Small intestine (tissue), 7 donors: ENCODE results near the gene CUL3. TPM values are rescaled to one million over a fixed set of nuclear protein-coding genes. Genes with fewer than 3 reads are reported as not detected.

ENCODE experiments used
- DNase-seq, 2 donors: peaks; one replicate each; pipeline versions ENCODE4 v3.0.0 to v3.0.0-alpha.2; 2013
- FAIRE-seq: peaks from 2 replicates; lab custom pipeline; 2012; peaks lifted over from hg19 to GRCh38; lab: Jason Lieb, UNC
- H3K27ac ChIP-seq, 3 donors: one replicate each; pipeline ENCODE4 v1.5.1; 2013; ENCODE audit warnings: low read length in 2 of 3, mild to moderate bottlenecking in 2 of 3, control low read depth in 1 of 3, inconsistent platforms in 1 of 3, low read depth in 1 of 3, moderate library complexity in 1 of 3
- H3K27me3 ChIP-seq, 3 donors: one replicate each; pipeline ENCODE4 v1.6.1; 2013; ENCODE audit warnings: low read length in 3 of 3, inconsistent platforms in 1 of 3; ENCODE audit not compliant: control insufficient read depth in 3 of 3, insufficient read depth in 3 of 3
- H3K36me3 ChIP-seq, 3 donors: one replicate each; pipeline ENCODE4 v1.6.1; 2013; ENCODE audit warnings: low read length in 3 of 3, inconsistent platforms in 1 of 3, low read depth in 1 of 3, mild to moderate bottlenecking in 1 of 3, moderate library complexity in 1 of 3; ENCODE audit not compliant: control insufficient read depth in 3 of 3, insufficient read depth in 2 of 3
- H3K4me1 ChIP-seq, 3 donors: one replicate each; pipeline ENCODE4 v1.6.1; 2013; ENCODE audit warnings: low read length in 2 of 3, inconsistent platforms in 1 of 3, low read depth in 1 of 3, mild to moderate bottlenecking in 1 of 3, moderate library complexity in 1 of 3; ENCODE audit not compliant: control insufficient read depth in 3 of 3, insufficient read depth in 2 of 3
- H3K4me3 ChIP-seq, 3 donors: one replicate each; pipeline ENCODE4 v1.5.1; 2013; ENCODE audit warnings: low read length in 3 of 3, control low read depth in 1 of 3, inconsistent platforms in 1 of 3, low read depth in 1 of 3, mild to moderate bottlenecking in 1 of 3, moderate library complexity in 1 of 3
- H3K9me3 ChIP-seq, 2 donors: one replicate each; pipeline ENCODE4 v1.6.1; 2013; ENCODE audit warnings: low read depth in 1 of 2, low read length in 1 of 2; ENCODE audit not compliant: control insufficient read depth in 2 of 2, insufficient read depth in 1 of 2
- WGBS, 3 donors: extraction: QIAGEN DNeasy Blood & Tissue Kit; methylation state at CpG; one replicate each; pipeline ENCODE4 v1.1.7; 2013; 5-methylcytosine and 5-hydroxymethylcytosine counted together
- polyA plus RNA-seq, 4 donors: library from polyadenylated mRNA; stranded (reverse) in 3 of 4; unstranded in 1 of 4; fragments of 200-250 nt in 3 of 4; fragments of 120-200 nt in 1 of 4; gene quantifications; one replicate each; pipeline versions ENCODE4 v1.2.1 to v1.2.3, GENCODE V29; 2013
- donor health status: healthy with polysubstance abuse.
- donor health status: control.
- donor health status: control.
- donor health status: Bipolar disorder and iron deficiency.
- donor health status: healthy.

The CUL3 gene
- polyA plus RNA-seq, 4 donors, result 56.7 to 102 (median 77.6) TPM

DNA sequence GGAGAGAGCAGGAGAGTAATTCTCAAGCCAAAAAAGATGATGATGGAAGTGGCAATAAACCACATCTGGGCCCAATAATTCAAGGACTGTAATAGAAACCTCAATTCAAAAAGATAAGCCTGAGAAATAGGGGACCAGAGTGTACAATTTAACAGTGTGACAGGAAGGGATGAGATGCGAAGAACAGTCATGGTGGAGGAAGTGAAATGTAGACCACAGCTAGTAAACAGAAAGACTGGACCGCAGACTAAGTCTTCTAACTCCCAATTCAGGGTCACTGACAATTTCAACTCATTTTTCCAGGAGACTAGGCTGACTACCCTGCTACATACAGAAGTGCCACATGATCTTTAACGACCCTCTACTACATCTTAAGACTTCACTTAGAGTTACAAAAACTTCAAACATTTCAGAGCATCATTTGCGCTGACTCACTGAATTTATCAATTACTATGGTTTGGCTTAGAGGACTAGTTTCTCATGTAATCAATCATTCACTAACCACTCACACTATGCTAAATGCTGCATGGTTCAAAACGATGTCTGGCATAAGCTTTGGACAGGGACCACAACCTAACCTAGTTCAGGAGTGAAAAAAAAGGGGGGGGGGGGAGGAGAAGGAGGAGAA is 9.0 kb downstream of the CUL3 start:
- peaks cover 6 to 30% (median 14%) of the 10 kb centered on the region in 3 donors for H3K4me1 ChIP-seq
- no peak overlapping the region for H3K27ac ChIP-seq
- FAIRE-seq, result no peak
- DNase-seq, result no peak
- H3K27me3 ChIP-seq, result no peaks in the 10 kb centered on the region
- 54 to 76% (median 61%) methylated on average over 5 of the region's 5 CpGs for WGBS, 3 donors
- no peaks in the 10 kb centered on the region for H3K9me3 ChIP-seq
- H3K36me3 ChIP-seq, result peaks cover 0 to 9% (median 3%) of the 10 kb centered on the region in 3 donors
- H3K4me3 ChIP-seq, result no peak overlapping the region

DNA sequence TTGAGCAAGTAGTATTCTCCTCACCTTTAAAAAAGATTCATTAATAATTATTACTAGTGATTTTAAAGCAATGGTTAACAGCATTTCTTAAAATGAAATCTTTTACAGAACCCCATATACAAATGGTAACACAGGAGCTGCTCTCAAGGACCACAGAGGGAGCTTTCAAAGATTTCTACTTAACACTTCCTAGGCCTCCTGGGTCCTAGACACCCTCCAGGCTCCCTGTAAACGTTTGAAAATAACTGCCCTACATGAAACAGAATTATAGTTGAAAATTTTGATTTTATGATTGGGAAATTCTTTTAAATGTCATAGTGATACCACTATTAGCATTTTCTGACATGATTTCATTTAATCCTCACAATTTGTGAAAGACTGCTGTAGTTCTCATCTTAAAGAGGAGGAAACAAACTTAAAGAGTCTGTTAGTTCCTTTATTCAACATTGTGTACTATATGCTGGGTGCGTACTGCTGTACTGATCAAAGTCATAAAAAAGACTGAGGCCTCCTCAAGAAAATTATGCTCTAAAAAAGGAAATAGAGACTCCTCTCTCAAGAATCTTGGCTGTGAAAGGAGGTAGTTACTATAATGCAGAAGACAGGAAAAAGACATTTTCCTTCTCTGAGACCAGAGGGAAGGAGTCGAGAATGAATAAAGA is 10.6 kb downstream of the CUL3 start:
- DNase-seq, result peak in 1 of 2 donors; percentile 13
- peaks cover 3 to 31% (median 14%) of the 10 kb centered on the region in 3 donors for H3K4me1 ChIP-seq
- no peak for FAIRE-seq
- no peaks in the 10 kb centered on the region for H3K9me3 ChIP-seq
- no peaks in the 10 kb centered on the region for H3K27me3 ChIP-seq
- no peak overlapping the region for H3K4me3 ChIP-seq
- peaks cover 0 to 3% (median 2%) of the 10 kb centered on the region in 3 donors for H3K36me3 ChIP-seq
- no peak overlapping the region for H3K27ac ChIP-seq
- 13 to 23% (median 14%) methylated on average over 3 of the region's 3 CpGs for WGBS, 3 donors

DNA sequence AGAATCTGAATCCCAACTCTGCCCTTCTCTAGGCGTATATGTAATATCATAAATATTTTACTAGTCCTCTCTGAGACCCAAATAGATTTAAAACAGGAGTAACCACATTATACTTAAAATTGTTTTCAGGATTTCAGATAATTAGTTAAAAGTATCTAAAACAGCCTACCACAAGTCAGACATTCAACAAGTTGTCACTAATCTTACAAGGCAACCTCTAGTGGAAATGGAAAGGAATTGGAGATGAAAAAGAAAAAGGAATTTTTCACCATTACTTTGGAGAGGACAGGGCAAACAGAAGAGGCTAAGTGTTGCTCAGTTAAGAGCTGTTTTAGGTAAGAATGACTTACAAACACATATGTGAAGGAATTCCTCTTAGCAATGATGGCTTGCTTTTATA is 11.4 kb downstream of the CUL3 start:
- WGBS, 3 donors, result 92 to 100% (median 98%) methylated on average over 1 of the region's 1 CpG
- H3K27me3 ChIP-seq, result no peaks in the 10 kb centered on the region
- no peak for DNase-seq
- H3K9me3 ChIP-seq, result no peaks in the 10 kb centered on the region
- no peak for FAIRE-seq
- H3K4me3 ChIP-seq, result no peak overlapping the region
- H3K27ac ChIP-seq, result no peak overlapping the region
- H3K36me3 ChIP-seq, result peaks cover 0 to 3% (median 2%) of the 10 kb centered on the region in 3 donors
- peaks cover 2 to 29% (median 14%) of the 10 kb centered on the region in 3 donors for H3K4me1 ChIP-seq

DNA sequence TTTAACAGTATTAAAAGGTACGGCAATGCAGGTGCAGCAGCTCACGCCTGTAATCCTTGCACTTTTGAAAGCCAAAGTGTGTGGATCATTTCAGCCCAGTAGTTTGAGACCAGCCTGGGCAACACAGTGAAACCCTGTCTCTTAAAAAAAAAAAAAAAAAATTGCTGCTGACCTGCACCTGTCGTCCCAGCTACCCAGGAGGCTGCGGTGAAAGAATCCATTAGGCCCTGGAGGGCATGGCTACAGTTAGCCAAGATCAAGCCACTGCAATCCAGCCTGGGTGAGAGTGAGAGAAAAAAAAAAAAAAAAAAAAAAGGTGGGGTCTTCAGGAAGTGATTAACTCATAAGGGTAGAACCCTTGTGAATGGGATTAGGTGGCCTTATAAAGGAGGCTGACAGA is 12.8 kb downstream of the CUL3 start:
- DNase-seq, result no peak
- Histone ChIP-seq H3K9me3 (no peaks in the 10 kb centered on the region), H3K4me1 (peaks cover 2 to 29% (median 14%) of the 10 kb centered on the region in 3 donors), H3K27me3 (no peaks in the 10 kb centered on the region), H3K27ac (no peak overlapping the region), H3K4me3 (no peak overlapping the region), H3K36me3 (peaks cover 0 to 3% (median 2%) of the 10 kb centered on the region in 3 donors)
- FAIRE-seq, result no peak
- WGBS, 3 donors, result 36 to 74% (median 59%) methylated on average over 4 of the region's 4 CpGs

DNA sequence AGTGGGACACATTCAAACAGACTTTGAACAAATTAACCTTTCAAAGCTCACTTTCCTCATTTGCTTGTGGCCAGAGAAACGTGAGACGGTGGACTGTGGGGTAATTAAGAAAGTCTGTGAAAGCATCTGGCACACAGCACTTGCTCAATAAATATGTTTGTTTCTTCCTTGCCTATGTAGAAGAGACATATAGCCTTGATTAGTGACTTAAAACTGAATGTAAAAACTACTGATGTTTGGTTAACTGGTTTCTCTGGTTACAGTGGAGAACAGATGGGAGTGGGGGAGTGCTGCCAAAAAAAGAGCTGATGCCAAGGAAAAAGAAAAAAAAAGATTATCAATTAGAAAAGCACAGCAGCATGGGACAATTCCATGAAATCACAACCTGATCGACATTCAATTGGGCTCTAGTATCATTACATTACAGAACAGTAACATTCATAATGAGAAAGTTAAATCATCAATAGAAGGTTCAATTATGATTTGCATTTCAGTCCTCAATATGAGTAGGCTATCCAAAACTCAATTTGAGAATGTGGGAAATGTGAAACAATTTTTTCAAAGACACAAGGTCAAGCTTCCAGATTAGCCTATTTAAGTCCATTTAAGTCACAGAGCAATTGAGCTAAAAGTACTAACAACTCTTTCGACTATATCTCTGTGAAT is 14.7 kb downstream of the CUL3 start:
- Histone ChIP-seq H3K9me3 (peaks cover 0 to 13% of the 10 kb centered on the region in 2 donors), H3K27me3 (no peaks in the 10 kb centered on the region), H3K4me1 (peaks cover 2 to 17% (median 7%) of the 10 kb centered on the region in 3 donors), H3K27ac (no peak overlapping the region), H3K36me3 (peaks cover 0 to 5% (median 3%) of the 10 kb centered on the region in 3 donors), H3K4me3 (no peak overlapping the region)
- DNase-seq (no peak), FAIRE-seq (no peak)
- 41 to 54% (median 43%) methylated on average over 4 of the region's 4 CpGs for WGBS, 3 donors

DNA sequence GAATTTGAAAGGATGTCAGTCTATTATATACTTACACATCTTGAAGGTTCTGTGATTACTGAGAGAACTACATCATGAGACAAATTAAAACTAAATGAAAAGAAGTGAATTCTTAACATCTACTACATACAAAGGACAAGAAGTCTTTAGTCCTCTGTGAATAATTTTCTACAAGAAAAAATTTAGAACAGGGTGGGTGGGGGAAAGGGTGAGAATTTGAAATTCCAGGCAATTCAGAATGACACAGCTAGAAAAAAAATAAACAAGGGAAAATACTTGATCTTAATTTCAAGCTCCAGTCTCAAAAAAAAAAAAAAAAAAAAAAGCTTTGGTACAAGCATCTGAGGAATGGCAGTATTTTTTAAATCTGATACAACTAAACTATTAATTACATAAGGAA is 15.5 kb downstream of the CUL3 start:
- Histone ChIP-seq H3K27me3 (no peaks in the 10 kb centered on the region), H3K9me3 (peaks cover 0 to 13% of the 10 kb centered on the region in 2 donors), H3K4me1 (peaks cover 0 to 15% (median 0%) of the 10 kb centered on the region in 3 donors), H3K27ac (no peak overlapping the region), H3K4me3 (no peak overlapping the region), H3K36me3 (peaks cover 0 to 5% (median 3%) of the 10 kb centered on the region in 3 donors)
- FAIRE-seq (no peak), DNase-seq (no peak)

DNA sequence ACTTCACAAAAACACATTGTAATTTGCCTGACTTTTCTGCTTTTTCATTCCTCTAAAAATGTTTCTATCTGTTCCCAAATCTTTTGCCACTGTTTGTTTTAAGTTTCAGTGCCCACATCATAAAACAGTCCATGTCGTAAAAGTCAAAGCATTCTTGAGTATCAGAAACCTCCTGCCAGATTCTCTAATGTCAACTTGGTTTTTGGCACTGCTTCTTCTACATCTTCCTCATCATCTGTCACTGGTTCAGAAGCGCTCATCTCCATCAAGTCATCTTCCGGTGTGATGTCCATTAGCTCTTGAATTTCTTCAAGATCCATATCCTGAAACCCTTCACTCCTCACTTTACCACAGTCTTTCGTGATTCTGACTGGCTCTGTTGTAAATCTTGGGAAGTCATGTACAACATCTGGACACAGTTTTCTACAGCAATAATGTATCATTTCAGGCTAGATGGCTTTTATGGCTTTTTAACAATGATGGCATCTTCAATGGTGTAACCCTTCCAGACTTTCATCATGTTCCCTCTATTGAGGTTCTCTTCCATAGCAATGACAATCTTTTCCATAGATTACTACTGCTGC is 19.6 kb downstream of the CUL3 start:
- FAIRE-seq (no peak), DNase-seq (no peak)
- H3K27ac ChIP-seq, result no peak overlapping the region
- peaks cover 0 to 6% (median 0%) of the 10 kb centered on the region in 3 donors for H3K36me3 ChIP-seq
- H3K4me1 ChIP-seq, result peaks cover 0 to 13% (median 0%) of the 10 kb centered on the region in 3 donors
- 89 to 93% (median 90%) methylated on average over 4 of the region's 4 CpGs for WGBS, 3 donors
- peaks cover 0 to 13% of the 10 kb centered on the region in 2 donors for H3K9me3 ChIP-seq
- no peaks in the 10 kb centered on the region for H3K27me3 ChIP-seq
- H3K4me3 ChIP-seq, result no peak overlapping the region

DNA sequence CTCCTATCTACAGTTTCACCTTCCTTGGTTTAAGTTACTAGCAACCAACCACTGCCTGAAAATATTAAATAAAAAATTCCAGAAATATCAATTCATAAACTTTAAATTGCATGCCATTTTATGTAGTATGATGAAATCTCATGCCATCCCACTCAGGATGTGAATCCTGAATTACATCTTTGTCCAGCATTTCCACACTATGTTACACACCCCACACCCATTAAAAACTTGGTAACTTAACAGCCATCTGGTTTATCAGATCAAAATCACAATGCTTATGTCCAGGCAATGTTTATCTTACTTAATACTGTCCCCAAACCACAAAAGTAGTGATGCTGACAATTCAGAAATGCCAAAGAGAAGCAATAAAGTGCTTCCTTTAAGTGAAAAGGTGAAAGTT is 21.6 kb downstream of the CUL3 start:
- Histone ChIP-seq H3K9me3 (peaks cover 0 to 13% of the 10 kb centered on the region in 2 donors), H3K4me1 (peaks cover 0 to 13% (median 0%) of the 10 kb centered on the region in 3 donors), H3K27me3 (no peaks in the 10 kb centered on the region), H3K27ac (no peak overlapping the region), H3K36me3 (peaks cover 0 to 6% (median 0%) of the 10 kb centered on the region in 3 donors), H3K4me3 (no peak overlapping the region)
- no peak for DNase-seq
- FAIRE-seq, result no peak
